ENCODE data around the gene ALG6. TPM values are rescaled to one million over a fixed set of nuclear protein-coding genes. Genes with fewer than 3 reads are reported as not detected.

The ALG6 gene
- total and polyA plus RNA-seq, 2 of the 13 experiments (the other 11 are each of a cell fraction or from before 2014, with no cell fraction given), result 6.8 to 8.1 TPM

DNA sequence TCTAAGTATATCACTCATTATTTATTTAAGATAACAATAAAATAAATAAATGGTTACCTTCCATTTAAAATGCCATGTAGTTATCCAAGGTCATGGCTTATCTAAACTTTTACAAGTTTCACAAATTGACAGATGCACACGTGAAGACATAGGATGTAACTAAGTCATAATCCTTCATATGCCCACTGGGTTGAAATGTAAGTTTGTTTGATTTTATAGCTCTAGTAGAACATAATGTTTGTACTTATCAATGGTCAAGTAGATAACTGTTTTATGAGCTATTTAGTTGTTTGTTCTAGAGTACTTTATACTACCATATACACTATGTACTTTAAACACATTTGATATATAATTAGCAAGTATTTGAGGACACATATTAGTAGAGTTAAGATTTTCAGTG is 112.6 kb downstream of the ALG6 start (continued):
- TF ChIP-seq, protein P1, sequence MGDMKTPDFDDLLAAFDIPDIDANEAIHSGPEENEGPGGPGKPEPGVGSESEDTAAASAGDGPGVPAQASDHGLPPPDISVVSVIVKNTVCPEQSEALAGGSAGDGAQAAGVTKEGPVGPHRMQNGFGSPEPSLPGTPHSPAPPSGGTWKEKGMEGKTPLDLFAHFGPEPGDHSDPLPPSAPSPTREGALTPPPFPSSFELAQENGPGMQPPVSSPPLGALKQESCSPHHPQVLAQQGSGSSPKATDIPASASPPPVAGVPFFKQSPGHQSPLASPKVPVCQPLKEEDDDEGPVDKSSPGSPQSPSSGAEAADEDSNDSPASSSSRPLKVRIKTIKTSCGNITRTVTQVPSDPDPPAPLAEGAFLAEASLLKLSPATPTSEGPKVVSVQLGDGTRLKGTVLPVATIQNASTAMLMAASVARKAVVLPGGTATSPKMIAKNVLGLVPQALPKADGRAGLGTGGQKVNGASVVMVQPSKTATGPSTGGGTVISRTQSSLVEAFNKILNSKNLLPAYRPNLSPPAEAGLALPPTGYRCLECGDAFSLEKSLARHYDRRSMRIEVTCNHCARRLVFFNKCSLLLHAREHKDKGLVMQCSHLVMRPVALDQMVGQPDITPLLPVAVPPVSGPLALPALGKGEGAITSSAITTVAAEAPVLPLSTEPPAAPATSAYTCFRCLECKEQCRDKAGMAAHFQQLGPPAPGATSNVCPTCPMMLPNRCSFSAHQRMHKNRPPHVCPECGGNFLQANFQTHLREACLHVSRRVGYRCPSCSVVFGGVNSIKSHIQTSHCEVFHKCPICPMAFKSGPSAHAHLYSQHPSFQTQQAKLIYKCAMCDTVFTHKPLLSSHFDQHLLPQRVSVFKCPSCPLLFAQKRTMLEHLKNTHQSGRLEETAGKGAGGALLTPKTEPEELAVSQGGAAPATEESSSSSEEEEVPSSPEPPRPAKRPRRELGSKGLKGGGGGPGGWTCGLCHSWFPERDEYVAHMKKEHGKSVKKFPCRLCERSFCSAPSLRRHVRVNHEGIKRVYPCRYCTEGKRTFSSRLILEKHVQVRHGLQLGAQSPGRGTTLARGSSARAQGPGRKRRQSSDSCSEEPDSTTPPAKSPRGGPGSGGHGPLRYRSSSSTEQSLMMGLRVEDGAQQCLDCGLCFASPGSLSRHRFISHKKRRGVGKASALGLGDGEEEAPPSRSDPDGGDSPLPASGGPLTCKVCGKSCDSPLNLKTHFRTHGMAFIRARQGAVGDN (CRISPR knock-in tag; IDR thresholded peaks at IDR 0.05), result no peak
- TF ChIP-seq LCORL (IDR thresholded peaks at IDR 0.05), result no peak
- TF ChIP-seq LCORL (CRISPR knock-in tag; IDR thresholded peaks at IDR 0.05), result no peak
- no peak for TF ChIP-seq ZNF841 (CRISPR knock-in tag; IDR thresholded peaks at IDR 0.05; ENCODE audit: borderline replicate concordance)
- no peak for TF ChIP-seq RELA (CRISPR knock-in tag; IDR thresholded peaks at IDR 0.05)
- no peak for TF ChIP-seq NR2F1 (CRISPR knock-in tag; IDR thresholded peaks at IDR 0.05)
- TF ChIP-seq, protein P2, sequence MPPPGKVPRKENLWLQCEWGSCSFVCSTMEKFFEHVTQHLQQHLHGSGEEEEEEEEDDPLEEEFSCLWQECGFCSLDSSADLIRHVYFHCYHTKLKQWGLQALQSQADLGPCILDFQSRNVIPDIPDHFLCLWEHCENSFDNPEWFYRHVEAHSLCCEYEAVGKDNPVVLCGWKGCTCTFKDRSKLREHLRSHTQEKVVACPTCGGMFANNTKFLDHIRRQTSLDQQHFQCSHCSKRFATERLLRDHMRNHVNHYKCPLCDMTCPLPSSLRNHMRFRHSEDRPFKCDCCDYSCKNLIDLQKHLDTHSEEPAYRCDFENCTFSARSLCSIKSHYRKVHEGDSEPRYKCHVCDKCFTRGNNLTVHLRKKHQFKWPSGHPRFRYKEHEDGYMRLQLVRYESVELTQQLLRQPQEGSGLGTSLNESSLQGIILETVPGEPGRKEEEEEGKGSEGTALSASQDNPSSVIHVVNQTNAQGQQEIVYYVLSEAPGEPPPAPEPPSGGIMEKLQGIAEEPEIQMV (CRISPR knock-in tag; IDR thresholded peaks at IDR 0.05; ENCODE audit: low read depth), result no peak

DNA sequence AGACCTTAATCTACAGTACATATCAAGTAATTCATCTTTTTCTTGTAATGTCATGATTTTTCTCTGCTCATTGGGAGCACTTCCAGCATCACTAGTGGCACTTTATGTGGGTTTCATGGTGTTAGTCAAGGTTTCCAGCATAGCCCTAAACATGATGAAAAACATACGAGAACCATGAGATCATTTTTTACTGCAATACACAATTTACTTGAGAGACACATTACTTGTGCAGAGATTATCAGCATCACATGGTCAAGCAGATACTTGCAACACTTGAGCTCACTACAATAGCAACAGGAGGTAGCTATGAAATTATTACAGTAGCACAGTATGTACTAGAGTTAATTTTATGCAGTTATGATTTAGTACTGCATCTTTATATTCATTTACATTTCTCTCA is 119.2 kb downstream of the ALG6 start:
- Histone ChIP-seq H3K9me3 (ENCODE audit: low read length) (no peaks in the 10 kb centered on the region), H4K20me1 (ENCODE audit: insufficient read depth, low read length) (no peaks in the 10 kb centered on the region), H3K36me3 (replicated peaks in 1 of 2; ENCODE audit: control insufficient read depth in 1 of 2, insufficient read depth in 2 of 2, low read length in 2 of 2) (0 out of 5 replicates have a peak, but pooled peaks cover 0 to 3% of the 10 kb centered on the region in 2 experiments), H3K4me3 (replicated peaks in 1 of 3; ENCODE audit: insufficient read depth in 1 of 3, low read depth in 2 of 3, low read length in 3 of 3) (no peak overlapping the region), H3K79me2 (ENCODE audit: insufficient read depth, low read length) (no peaks in the 10 kb centered on the region), H3K9ac (ENCODE audit: insufficient read depth, low read depth, low read length) (no peak overlapping the region), H3K27me3 (ENCODE audit: control insufficient read depth in 1 of 2, insufficient read depth in 2 of 2, low read length in 2 of 2) (no peaks in the 10 kb centered on the region), H2AFZ (ENCODE audit: low read length) (no peak overlapping the region), H3K4me1 (ENCODE audit: insufficient read depth, low read length) (no peaks in the 10 kb centered on the region), H3K27ac (ENCODE audit: extremely low read length, insufficient read depth, low read length) (no peak overlapping the region), H3K4me2 (ENCODE audit: low read depth, low read length) (no peak overlapping the region)
- intact Hi-C loops (cut with micrococcal nuclease; ENCODE audit: unreplicated experiment) (no loop called here), in situ Hi-C loops (cut with HindIII; ENCODE audit: extremely low pct_ligation_motif_present, low pct_unique_long_range_greater_than_20kb) (no loop called here)
- FAIRE-seq (no peak), DNase-seq (ENCODE audit: low spot score) (no peak), ATAC-seq (no peak)
- 87% methylated on average over 1 of the region's 1 CpG for WGBS (ENCODE audit: low lambda C conversion rate)
- CTCF ChIA-PET (ENCODE audit: low intra/inter-chr PET ratio, low total read pairs), result no interaction called here
- POLR2A ChIA-PET, result no interaction called here
- BruUV-seq (replicated peaks), result no TSS peak
- TF ChIP-seq ZNF17 (CRISPR knock-in tag; IDR thresholded peaks at IDR 0.05), result no peak
- TF ChIP-seq, protein P3, sequence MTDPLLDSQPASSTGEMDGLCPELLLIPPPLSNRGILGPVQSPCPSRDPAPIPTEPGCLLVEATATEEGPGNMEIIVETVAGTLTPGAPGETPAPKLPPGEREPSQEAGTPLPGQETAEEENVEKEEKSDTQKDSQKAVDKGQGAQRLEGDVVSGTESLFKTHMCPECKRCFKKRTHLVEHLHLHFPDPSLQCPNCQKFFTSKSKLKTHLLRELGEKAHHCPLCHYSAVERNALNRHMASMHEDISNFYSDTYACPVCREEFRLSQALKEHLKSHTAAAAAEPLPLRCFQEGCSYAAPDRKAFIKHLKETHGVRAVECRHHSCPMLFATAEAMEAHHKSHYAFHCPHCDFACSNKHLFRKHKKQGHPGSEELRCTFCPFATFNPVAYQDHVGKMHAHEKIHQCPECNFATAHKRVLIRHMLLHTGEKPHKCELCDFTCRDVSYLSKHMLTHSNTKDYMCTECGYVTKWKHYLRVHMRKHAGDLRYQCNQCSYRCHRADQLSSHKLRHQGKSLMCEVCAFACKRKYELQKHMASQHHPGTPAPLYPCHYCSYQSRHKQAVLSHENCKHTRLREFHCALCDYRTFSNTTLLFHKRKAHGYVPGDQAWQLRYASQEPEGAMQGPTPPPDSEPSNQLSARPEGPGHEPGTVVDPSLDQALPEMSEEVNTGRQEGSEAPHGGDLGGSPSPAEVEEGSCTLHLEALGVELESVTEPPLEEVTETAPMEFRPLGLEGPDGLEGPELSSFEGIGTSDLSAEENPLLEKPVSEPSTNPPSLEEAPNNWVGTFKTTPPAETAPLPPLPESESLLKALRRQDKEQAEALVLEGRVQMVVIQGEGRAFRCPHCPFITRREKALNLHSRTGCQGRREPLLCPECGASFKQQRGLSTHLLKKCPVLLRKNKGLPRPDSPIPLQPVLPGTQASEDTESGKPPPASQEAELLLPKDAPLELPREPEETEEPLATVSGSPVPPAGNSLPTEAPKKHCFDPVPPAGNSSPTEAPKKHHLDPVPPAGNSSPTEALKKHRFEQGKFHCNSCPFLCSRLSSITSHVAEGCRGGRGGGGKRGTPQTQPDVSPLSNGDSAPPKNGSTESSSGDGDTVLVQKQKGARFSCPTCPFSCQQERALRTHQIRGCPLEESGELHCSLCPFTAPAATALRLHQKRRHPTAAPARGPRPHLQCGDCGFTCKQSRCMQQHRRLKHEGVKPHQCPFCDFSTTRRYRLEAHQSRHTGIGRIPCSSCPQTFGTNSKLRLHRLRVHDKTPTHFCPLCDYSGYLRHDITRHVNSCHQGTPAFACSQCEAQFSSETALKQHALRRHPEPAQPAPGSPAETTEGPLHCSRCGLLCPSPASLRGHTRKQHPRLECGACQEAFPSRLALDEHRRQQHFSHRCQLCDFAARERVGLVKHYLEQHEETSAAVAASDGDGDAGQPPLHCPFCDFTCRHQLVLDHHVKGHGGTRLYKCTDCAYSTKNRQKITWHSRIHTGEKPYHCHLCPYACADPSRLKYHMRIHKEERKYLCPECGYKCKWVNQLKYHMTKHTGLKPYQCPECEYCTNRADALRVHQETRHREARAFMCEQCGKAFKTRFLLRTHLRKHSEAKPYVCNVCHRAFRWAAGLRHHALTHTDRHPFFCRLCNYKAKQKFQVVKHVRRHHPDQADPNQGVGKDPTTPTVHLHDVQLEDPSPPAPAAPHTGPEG (CRISPR knock-in tag; IDR thresholded peaks at IDR 0.05), result no peak
